Astrocyte of the cerebellum (primary cell): ENCODE measurements around the gene EPOP.
"Not testable (repeated sequence)": the region's sequence is repeated elsewhere in the genome, so short reads cannot be mapped to it uniquely, and the experiment has no call there.

Experiments used
- DNase-seq: peaks from one replicate; pipeline ENCODE4 v3.0.0-alpha.2; 2011; ENCODE audit warnings: low read depth
- H3K4me3 ChIP-seq: 2 replicates; pipeline ENCODE4 v1.5.1; 2011; ENCODE audit warnings: mild to moderate bottlenecking, low read depth, low read length, moderate library complexity
- CTCF ChIP-seq: IDR thresholded peaks from 2 replicates; pipeline ENCODE4 v1.5.1; 2012; ENCODE audit warnings: low read length, low read depth, moderate library complexity, mild to moderate bottlenecking; ENCODE audit errors: missing control alignments
- in situ Hi-C: cut with HindIII; loops from 2 replicates; pipeline ENCODE4 v1.10.0; 2017; ENCODE audit warnings: low sequenced_read_pairs

Gene EPOP

DNA sequence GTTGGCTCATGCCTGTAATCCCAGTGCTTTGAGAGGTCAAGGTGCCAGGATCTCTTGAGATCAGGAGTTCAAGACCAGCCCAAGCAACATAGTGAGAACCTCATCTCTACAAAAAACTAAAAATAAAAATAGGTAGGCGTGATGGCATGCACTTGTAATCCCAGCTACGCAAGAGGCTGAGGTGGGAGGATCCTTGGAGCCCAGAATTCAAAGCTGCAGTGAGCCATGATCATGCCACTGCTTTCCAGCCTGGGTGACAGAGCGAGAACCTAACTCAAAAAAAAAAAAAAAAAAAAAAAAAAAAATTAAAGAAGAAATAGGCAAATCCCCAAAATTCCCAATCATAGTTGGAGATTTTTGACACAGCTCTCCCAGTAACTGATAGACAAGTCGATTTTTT, 36.8 kb downstream of the EPOP start:
- in situ Hi-C loops = no loop called here
- no peak for DNase-seq
- TF ChIP-seq CTCF = no peak
- H3K4me3 ChIP-seq = no peak overlapping the region

- in situ Hi-C loops = no loop called here
- no peak overlapping the region for H3K4me3 ChIP-seq
- TF ChIP-seq CTCF = no peak
- DNase-seq = no peak
Measured at GRCh38 chr17:38636054-38636453, 38.7 kb downstream of the EPOP start.

- no peak for TF ChIP-seq CTCF
- in situ Hi-C loops = no loop called here
- H3K4me3 ChIP-seq = no peak overlapping the region
- no peak for DNase-seq
Measured at GRCh38 chr17:38632334-38632733, 42.4 kb downstream of the EPOP start.

DNA sequence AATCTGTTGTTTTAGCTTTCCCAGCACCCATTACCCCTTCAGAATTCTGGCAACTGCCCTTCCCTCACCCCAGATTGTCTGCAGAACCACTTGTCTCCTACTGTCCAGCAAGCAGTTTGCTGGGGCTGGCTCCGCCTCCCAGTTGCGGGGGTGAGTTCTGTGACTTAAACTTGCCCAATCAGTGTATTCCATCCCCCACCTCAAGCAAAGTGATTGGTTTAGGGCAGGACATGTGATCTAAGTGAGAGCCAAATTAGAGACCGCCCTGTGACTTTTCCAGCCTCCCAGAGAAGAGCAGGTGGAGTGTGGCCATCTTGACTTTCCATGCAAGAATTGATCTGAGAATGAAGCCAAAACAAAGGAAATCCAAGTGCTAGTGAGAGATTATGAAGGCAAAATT, 46.3 kb downstream of the EPOP start:
- in situ Hi-C loops = no loop called here
- no peak for DNase-seq
- no peak overlapping the region for H3K4me3 ChIP-seq
- no peak for TF ChIP-seq CTCF

DNA sequence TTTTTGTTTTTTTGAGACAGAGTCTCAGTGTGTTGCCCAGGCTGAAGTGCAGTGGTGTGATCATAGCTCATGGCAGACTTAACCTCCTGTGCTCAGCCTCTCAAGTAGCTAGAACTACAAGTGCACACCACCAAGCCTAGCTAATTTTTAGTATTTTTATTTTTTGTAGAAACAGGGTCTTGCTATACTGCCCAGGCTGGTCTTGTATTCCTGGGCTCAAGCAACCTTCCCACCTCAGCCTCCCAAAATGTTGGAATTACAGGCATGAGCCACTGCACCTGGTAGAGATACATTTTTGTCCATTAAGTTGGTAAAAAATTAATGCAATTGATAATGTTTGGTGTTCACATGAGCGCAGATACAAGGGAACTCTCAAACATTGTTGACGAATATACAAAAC, 46.8 kb downstream of the EPOP start:
- in situ Hi-C loops = no loop called here
- DNase-seq = no peak
- TF ChIP-seq CTCF = no peak
- no peak overlapping the region for H3K4me3 ChIP-seq

DNA sequence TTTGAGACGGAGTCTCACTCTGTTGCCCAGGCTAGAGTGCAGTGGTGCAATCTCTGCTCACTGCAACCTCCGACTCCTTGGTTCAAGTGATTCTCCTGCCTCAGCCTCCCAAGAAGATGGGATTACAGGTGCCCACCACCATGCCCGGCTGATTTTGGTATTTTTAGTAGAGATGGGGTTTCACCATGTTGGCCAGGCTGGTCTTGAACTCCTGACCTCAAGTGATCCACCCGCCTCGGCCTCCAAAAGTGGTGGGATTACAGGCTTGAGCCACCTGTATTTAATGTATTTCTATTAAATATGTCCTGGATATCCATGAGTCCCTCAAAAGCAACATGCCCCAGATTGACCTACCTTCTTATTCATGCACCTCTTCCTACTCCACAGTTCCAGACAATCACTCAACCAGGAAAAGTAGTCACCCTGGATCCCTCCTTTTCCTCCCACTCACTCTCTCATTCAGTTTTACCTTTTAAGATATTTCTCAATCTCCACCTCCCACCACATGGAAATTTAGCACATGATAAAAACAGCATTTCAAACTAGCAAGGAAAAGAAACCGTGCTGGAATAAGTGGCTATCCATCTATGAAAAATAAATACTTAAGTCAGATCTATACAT, 48.0 kb downstream of the EPOP start:
- not testable (repeated sequence) for H3K4me3 ChIP-seq, DNase-seq

GRCh38 chr17:38625482-38625881, 49.3 kb downstream of the EPOP start:
- DNase-seq = no peak
- no peak for TF ChIP-seq CTCF
- no peak overlapping the region for H3K4me3 ChIP-seq
- in situ Hi-C loops = no loop called here

More for the DNA sequence above, 48.0 kb downstream of the EPOP start:
- in situ Hi-C loops = not testable (repeated sequence)

- DNase-seq, in situ Hi-C loops, H3K4me3 ChIP-seq: not testable (repeated sequence)
Measured at GRCh38 chr17:38624782-38625355, 49.9 kb downstream of the EPOP start.
